Psoas muscle (tissue), 8 donors: ENCODE measurements around the gene C2. TPM values are rescaled to one million over a fixed set of nuclear protein-coding genes. Genes with fewer than 3 reads are reported as not detected.

Experiments
- ATAC-seq, 4 donors: fragments of 200-7000 bp; cut with Tn5 transposase; one replicate each; pipeline ENCODE4 v1.9.1; 2020; ENCODE audit warnings: moderate library complexity in 3 of 4, mild to moderate bottlenecking in 2 of 4
- DNase-seq, 2 donors: peaks; one replicate each; pipeline ENCODE4 v3.0.0-alpha.2; 2020
- H3K27ac ChIP-seq: fragments of 200-600 bp; one replicate; pipeline ENCODE4 v1.8.0; 2022
- H3K27me3 ChIP-seq, 3 donors: fragments of 200-600 bp in 1 of 3; one replicate each; pipeline versions ENCODE4 v1.6.1 to v1.8.0; 2013 to 2022; ENCODE audit warnings: low read length in 2 of 3, mild to moderate bottlenecking in 2 of 3, moderate library complexity in 1 of 3; ENCODE audit not compliant: insufficient read depth in 3 of 3
- H3K36me3 ChIP-seq, 2 donors: fragments of 200-600 bp in 1 of 2; one replicate each; pipeline versions ENCODE4 v1.6.1 to v1.8.0; 2013 to 2022; ENCODE audit warnings: low read depth in 1 of 2, mild to moderate bottlenecking in 1 of 2, moderate library complexity in 1 of 2; ENCODE audit not compliant: insufficient read depth in 1 of 2
- H3K4me1 ChIP-seq: fragments of 200-600 bp; one replicate; pipeline ENCODE4 v1.8.0; 2022
- H3K4me3 ChIP-seq: fragments of 200-600 bp; one replicate; pipeline ENCODE4 v1.8.0; 2022; ENCODE audit warnings: mild to moderate bottlenecking
- H3K9me3 ChIP-seq: fragments of 200-600 bp; one replicate; pipeline ENCODE4 v1.8.0; 2022
- CTCF ChIP-seq: fragments of 200-600 bp; IDR thresholded peaks from one replicate; pipeline ENCODE4 v1.8.0; 2022; ENCODE audit warnings: antibody characterized with exemption
- WGBS, 3 donors: extraction: QIAGEN DNeasy Blood & Tissue Kit; methylation state at CpG; one replicate each; pipeline versions ENCODE4 v1.1.6 to v1.1.7; 2013; 5-methylcytosine and 5-hydroxymethylcytosine counted together
- intact Hi-C, 2 donors: fragments of 100-400 bp; cut with DNase I; formaldehyde crosslinking; loops; one replicate each; pipeline versions ENCODE4 v1.11.0 to v1.14.2; 2022
- polyA plus RNA-seq, 3 donors: library from polyadenylated mRNA; stranded (reverse); fragments of 200-250 nt; gene quantifications; one replicate each; pipeline ENCODE4 v1.2.3, GENCODE V29; 2013
- total RNA-seq, 4 donors: library from RNA; stranded (reverse); fragmentation: NEBNext Ultra II Directional in 2 of 4; extraction: Animal tissue kit (Norgen Biotek cat#: 25700) in 2 of 4; gene quantifications; one replicate each; pipeline versions ENCODE4 v1.2.1 to v1.2.4, GENCODE V29; 2021 to 2023
- donor health status: healthy with polysubstance abuse.
- donor health status: DM: no; HTN: no; CAD: no; lungs with moderate emphysema.
- donor health status: Bipolar disorder and iron deficiency.
- donor health status: healthy.
- donor health status: DM: yes; HTN: yes; CAD: no.
- donor health status: DM: no; HTN: no; CAD: no.
- donor health status: DM: no; HTN: no; CAD: no.
- donor health status: DM: yes; HTN: yes; CAD: no.

Gene C2
- total and polyA plus RNA-seq, 7 donors: 0.77 to 5.5 (median 1.5) TPM

GRCh38 chr6:31883676-31884075, 43.8 kb upstream of the C2 start:
- DNase-seq: no peak
- H3K36me3 ChIP-seq: peaks cover 2 to 89% of the 10 kb centered on the region in 2 donors
- intact Hi-C loops: loop anchor here in 1 of 2 donors (10.0 kb wide), 1 partner anchor 199 kb away; the partner anchor contains the start of gene LY6G5C
- TF ChIP-seq CTCF: no peak
- H3K27ac ChIP-seq: no peak overlapping the region
- H3K27me3 ChIP-seq: no peaks in the 10 kb centered on the region
- no peaks in the 10 kb centered on the region for H3K4me1 ChIP-seq
- no peaks in the 10 kb centered on the region for H3K9me3 ChIP-seq
- no peak for ATAC-seq
- H3K4me3 ChIP-seq: no peak overlapping the region
- WGBS, 3 donors: 88 to 91% (median 89%) methylated on average over 12 of the region's 12 CpGs

GRCh38 chr6:31884528-31885035, 42.9 kb upstream of the C2 start:
- Histone ChIP-seq H3K27ac (no peak overlapping the region), H3K9me3 (no peaks in the 10 kb centered on the region), H3K4me1 (no peaks in the 10 kb centered on the region), H3K36me3 (peaks cover 2 to 96% of the 10 kb centered on the region in 2 donors), H3K27me3 (no peaks in the 10 kb centered on the region), H3K4me3 (no peak overlapping the region)
- intact Hi-C loops: loop anchor here in 1 of 2 donors (10.0 kb wide), 1 partner anchor 200 kb away; the partner anchor contains the start of gene LY6G5C
- no peak for ATAC-seq
- no peak for TF ChIP-seq CTCF
- DNase-seq: peak in 1 of 2 donors; percentile 57
- 94 to 95% (median 94%) methylated on average over 22 of the region's 22 CpGs for WGBS, 3 donors

GRCh38 chr6:31886541-31886991, 41.0 kb upstream of the C2 start:
- ATAC-seq (no peak), DNase-seq (peak in 1 of 2 donors; percentile 45)
- Histone ChIP-seq H3K4me3 (no peak overlapping the region), H3K4me1 (no peaks in the 10 kb centered on the region), H3K27me3 (no peaks in the 10 kb centered on the region), H3K27ac (no peak overlapping the region), H3K9me3 (no peaks in the 10 kb centered on the region), H3K36me3 (peaks cover 2 to 95% of the 10 kb centered on the region in 2 donors)
- TF ChIP-seq CTCF: no peak
- 87 to 91% (median 91%) methylated on average over 16 to 18 of the region's 18 CpGs for WGBS, 3 donors
- intact Hi-C loops: loop anchor here in 1 of 2 donors (10.0 kb wide), 1 partner anchor 202 kb away; the partner anchor contains the start of gene LY6G5C

GRCh38 chr6:31887173-31888007, 40.1 kb upstream of the C2 start:
- no peak overlapping the region for H3K27ac ChIP-seq
- 89 to 90% (median 90%) methylated on average over 19 of the region's 19 CpGs for WGBS, 3 donors
- no peak for ATAC-seq
- no peak for TF ChIP-seq CTCF
- no peak overlapping the region for H3K4me3 ChIP-seq
- intact Hi-C loops: loop anchor here in 1 of 2 donors (10.0 kb wide), 1 partner anchor 203 kb away; the partner anchor contains the start of gene LY6G5C
- no peaks in the 10 kb centered on the region for H3K27me3 ChIP-seq
- H3K9me3 ChIP-seq: no peaks in the 10 kb centered on the region
- no peak for DNase-seq
- H3K4me1 ChIP-seq: no peaks in the 10 kb centered on the region
- H3K36me3 ChIP-seq: peaks cover 0 to 96% of the 10 kb centered on the region in 2 donors
